Renal cortex interstitium (tissue), 11 donors: ENCODE results near the gene HPCAL4. TPM values are rescaled to one million over a fixed set of nuclear protein-coding genes. Genes with fewer than 3 reads are reported as not detected.

ENCODE experiments used
- DNase-seq, 11 donors: peaks; one replicate each; pipeline ENCODE4 v3.0.0-alpha.2; 2013; ENCODE audit warnings: low read depth in 9 of 11, low spot score in 4 of 11; ENCODE audit errors: extremely low read depth in 1 of 11
- polyA plus RNA-seq, 3 donors: library from polyadenylated mRNA; unstranded; fragments of 120-200 nt; gene quantifications; one replicate each; pipeline ENCODE4 v1.2.1, GENCODE V29; 2013; ENCODE audit not compliant: insufficient read length in 3 of 3

The HPCAL4 gene
- polyA plus RNA-seq, 3 donors: 0.30 to 0.77 (median 0.59) TPM

DNA sequence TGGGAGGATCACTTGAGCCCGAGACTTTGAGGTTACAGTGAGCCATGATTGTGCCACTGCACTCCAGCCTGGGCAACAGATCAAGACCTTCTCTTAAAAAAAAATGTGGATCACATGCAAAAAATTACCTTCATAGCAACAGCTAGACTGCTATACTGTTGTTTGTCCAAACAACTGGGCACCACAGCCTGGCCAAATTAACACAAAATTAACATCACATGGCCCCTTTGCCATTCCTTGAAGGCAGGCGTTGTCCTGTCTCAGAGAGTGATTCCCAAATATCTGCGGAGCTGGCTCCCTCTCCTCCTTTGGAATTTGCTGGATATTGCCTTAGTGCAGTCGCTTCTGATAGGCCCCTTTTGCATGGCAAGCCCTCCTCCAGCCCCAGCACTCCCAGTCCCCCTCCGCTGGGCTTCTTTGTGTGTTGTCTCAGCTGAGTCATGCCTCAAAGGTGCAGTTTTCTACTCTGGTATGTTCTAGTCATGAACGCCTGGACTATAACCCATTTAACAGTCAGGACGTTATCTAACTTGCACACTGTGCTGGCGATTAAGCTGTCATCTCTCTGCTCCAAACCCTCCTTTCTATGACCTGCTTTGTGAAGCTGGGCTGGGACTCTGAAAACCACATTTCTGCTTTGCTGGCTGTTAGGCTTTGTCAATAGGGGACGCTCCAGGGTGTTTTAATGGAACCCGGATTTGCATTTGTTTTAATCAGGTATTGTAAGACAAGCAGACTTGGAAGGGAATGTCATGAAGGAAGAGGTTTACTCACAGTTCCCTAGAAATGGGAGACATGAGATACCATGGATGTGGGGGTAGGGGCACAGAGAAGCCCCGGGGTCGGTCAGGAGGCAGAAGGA is 20.1 kb upstream of the HPCAL4 start:
- no peak for DNase-seq

DNA sequence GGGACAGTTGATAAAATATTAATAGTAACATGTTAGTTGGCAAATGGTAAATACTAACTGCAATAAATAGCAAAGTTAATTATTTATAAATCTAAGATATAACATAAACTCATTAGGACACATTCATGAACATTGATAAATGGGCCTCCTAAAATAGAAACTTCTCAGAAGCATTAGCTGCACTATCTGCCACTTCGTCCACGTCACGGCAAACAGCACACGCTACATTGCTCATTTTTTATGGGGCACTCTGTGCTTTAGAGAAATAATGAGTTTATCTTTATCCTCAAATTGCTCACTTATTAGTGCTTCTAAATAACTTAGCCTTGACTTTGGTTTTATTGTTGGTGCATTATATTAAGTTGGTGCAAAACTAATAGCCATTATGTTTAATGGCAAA is 16.3 kb upstream of the HPCAL4 start:
- DNase-seq: no peak

DNA sequence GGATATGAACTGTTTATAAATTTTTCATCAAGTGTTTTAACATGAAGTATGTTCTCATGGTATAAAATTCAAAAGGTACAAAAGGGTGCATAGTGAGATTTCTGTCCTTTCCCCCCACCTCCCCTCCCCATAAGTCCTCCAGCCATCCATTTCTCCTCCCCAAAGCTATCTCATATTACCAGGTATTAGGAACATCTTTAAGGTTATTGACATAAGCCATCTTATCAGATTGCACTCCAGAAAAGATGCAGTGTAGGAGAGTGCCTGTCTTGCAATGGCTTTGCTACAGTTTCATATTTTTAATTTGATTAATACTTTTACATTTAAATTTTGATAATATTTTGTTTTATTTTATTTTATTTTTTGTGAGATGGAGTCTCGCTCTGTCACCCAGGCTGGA is 13.5 kb upstream of the HPCAL4 start:
- no peak for DNase-seq

DNA sequence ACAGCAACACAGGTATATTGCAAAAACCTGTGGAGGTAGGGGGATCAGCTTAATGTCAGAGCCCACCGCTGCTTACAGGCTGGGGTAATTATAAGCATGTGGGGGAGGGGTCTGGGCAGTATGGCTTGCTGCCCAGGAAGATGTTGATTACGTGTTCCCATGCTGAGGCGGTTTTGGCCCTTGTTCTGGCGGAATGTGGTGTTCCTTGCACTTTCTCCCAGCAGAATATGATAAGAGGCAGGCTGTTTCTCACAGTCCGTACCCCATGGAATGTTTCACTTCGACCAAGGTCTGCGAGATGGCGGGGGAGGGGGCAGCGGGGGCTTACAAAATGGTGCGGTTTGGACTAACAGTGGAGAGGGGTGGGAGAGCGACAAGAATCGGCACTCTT is 9.8 kb upstream of the HPCAL4 start:
- DNase-seq: peak in 1 of 11 donors; percentile 23

DNA sequence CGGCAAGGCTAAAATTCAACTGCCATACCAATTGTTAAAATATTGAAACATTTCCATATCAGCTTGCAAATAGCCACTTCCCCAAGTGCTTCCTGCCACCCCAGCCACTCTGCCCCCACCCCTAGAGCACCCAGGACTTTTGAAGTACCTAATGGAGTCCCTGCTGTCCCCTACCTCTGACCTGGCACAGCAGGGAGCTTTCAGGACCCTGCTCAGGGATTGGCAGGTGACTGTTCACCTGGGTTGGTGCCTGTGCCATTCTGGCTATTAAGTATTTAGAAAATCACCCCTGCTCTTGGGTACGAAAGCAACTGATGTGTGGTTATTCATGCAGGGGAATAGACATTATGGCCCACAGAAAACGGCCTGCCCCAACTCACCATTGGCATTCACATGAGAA is 9.1 kb upstream of the HPCAL4 start:
- no peak for DNase-seq

DNA sequence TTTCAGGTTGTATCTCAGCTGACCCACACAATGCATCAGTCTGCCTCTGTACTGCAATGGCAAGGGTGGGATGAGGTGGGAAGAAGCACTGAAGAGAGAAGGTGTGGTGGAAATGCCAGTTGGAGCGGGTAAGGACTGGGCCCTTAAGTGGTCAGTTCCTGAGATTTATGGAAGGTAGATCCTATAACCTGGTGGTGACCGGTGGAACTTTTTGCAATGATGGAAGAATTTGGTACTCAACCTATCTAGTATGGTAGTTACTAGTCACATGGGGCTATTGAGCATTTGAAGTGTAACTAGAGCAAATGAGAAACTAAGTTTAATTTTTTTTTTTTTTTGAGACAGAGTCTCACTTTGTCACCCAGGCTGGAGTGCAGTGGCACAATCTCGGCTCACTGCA is 8.2 kb upstream of the HPCAL4 start:
- no peak for DNase-seq

DNA sequence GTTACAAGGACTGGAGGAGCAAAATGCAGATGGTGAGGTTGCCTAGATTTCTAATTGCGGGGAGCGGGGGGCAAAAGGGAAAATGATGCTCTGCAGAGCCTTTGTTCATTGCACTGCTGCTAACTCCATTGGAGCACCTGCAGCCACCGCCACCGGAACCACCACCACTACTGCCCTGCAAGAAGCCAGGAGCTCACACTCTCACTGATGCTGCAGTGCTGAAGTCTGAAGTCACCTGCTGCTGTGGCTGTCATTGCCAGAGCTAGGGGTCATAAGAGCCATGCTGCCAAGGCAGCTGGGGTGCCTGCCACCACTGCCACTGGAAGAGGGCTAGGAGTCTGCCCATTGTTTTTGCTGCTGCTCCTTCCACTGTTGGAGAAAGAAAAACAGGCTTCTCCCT is 7.3 kb upstream of the HPCAL4 start:
- DNase-seq: no peak

DNA sequence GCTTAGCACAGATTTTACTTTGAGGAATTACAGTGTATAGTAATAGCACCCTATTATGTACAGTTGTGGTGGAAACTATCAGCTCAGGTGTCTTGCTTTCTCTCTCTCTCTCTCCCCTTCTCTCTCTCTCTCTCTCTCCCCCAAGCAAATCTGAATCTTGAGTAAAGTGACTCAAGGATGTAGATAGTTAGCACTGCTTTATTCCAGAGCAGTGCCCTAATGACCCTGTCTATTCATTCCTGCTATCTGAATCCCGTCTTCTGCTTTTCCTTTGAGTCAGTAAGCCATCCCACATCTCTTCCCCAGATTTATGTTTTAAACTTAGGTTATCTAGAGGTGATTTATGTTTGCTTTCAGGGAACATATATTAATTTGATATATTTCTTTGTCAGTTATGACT is 5.2 kb upstream of the HPCAL4 start:
- DNase-seq: no peak

DNA sequence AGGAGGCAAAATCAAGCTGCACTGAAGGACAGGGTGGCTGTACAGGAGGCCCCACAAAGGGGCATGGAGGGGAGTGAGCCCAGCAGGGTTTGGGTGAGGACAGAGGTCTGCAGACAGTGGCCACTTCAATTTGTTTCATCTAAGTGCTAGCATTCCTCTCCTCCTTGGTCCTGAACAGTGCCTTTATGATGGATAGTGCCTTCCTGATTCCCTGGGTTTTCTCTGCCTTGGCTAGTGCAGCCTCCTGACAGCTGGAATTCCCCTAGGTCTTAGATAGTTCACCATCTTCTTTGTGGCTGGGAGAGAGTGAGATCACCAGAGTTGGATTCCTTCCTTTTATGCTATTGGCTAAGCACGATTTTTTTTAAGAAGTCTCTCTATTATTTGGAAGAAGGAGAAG is 3.8 kb upstream of the HPCAL4 start:
- no peak for DNase-seq

DNA sequence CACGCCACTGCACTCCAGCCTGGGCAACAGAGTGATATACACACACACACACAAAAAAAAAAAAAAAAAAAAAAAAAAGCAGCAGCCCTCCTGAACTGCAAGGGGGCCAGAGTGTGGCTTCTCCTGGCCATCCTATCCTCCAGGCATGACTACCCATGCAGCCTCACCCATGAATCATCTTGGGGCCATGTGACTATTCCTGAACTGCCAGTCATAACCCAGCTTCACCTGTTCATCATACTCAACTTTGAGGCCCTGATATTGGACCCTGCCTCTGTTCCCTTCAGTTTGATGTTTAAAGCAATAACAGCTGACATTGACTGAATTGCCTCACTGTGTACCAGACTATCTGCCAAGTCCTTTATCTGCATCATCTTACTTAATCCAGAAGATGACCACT is 2.8 kb upstream of the HPCAL4 start:
- DNase-seq: no peak

DNA sequence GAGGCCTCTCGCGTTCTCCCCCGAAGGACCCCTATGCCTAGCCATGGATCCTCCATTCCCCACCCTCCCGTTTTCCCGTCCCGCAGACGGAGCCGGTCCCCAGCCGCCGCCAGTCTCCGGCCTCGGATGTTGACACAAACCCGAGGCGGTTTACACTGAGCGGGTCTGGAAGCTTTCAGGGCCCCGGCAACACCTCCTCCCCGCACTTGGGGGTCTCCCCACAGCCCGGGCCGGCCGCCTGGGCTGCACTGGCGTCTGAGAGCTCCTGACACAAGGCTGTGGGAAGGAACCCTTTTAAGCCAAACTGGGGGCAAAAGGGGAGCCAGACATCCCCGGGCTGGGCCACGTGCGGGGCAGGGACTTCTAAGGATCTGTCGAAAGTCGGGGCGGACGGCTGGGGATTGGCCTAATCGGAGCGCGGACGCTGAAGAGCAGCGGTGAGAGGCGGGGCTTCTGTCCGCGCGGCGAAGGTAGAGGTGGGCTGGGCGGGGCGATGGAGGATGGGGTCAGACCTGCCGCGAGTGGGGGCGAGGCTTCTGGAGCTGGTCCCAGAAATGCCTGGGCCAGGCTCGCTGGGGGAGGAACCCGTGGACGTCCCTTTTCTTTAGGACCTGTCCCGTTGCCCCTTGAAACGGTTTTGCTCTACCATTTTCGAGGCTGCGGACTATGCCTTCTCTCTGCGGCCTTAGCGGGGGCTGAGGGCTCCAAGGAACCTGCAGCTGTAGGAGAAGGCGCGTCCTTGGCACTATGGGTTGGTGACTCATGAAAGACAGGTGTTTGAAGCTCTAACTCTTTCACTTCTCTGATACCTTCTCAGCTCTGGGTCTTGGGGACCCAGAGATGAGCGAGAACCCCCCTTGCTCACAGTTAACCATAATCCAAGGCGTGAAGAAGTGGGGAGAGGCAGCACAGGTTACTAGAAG is 1.2 kb upstream of the HPCAL4 start:
- no peak for DNase-seq

DNA sequence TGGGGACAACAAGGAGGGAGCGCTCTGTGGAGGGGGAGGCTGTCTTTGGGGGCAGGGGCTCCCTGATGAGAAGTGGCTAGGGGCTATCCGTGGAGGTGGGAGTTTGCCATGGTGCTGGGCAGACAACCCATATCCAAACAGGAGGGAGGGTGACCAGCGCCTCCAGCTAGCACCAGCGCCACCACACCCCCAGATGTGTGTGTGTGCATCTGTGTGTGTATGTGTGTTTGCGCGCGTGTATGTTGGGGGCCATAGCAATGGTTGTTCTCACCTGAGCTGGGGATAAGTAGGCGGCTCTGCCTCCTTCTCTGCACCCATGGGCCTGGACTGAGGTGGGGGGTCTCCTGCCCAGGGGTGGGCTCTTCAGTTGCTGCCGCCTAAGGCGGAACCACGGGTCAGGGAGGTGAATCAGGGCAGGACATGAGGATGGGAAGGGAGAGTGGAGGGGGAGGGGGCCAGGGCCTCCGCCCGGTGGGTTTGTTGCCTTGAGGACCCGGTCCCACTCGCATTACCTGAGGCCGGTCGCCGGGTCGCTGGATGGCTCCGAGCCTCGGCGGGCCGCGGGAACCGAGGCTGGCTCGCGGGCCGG is 345 bp downstream of the HPCAL4 start:
- no peak for DNase-seq

DNA sequence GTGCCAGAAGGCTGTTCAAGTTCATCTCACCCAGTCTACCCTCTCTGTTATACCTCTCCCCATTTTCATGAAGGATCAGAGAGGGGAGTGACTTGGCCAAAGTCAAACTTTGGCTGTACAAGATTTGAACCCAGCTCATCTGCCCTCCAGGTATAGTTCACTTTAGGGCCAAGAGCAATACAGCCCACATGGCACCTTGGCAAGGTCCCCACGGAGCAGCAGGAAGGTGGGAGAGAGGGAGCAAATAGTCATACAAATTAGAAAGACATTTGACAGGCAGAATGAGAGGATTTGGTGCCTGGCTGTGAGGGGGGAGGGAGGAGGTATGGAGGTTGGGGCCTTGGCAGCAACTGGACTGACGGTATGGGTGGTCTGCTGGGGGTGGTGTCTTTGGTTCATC is 1.0 kb downstream of the HPCAL4 start:
- no peak for DNase-seq

DNA sequence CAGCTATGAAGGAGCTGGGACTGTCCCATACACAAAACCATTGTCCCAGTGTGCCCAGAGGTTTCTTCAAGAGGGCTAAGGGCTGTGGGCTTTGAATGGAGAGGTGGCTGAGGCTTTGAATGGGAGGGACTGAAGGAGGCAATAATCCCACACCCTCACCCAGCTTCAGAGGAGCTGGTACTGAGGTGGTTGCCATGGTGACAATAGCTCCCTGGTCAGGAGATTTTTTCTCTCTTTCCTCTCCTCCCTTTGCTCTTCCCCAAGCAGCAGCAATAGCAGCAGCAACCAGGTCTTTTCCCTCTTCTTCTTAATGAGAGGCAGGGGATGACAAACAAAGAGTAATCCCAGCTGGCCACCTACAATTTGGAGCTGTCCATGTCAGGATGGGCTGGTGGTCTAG is 1.6 kb downstream of the HPCAL4 start:
- DNase-seq: no peak

DNA sequence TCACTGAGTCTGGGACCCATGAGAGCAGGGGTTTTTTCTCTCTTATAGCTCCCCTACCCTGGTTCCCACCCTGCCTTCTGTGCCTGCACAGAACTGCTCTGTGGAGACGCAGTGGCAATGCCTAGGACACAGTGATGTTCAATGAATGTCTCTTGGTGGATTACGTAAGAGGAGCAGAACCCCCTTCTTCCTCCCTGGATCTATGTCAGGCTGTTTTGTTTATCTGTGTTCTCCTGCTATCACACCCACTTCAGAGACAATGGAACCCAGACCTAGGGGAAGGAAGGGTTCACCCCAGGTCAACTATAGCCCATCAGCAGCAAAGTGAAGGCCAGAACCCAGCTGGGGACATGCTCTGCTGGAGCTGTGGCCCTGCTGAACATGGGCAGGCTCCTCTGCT is 2.0 kb downstream of the HPCAL4 start:
- DNase-seq: no peak

DNA sequence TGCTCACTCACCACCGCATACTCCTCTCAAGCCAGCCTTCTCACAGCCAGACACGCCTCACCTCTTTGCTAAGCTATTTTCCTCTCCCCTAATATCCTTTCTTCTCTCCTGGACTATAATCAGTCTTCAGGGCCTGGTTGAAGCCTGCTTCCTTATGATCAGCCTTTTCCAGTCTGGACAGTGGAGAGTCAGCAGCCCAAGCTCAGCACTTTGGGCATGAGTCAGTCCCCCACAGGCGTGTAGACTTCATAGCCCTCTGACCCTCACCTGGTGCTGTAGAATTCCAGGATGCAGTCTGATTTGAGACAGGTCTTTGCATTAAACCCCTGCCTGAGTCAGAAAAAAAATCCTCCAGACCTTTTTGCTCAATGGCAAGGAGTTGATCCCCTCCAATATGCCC is 2.5 kb downstream of the HPCAL4 start:
- no peak for DNase-seq

DNA sequence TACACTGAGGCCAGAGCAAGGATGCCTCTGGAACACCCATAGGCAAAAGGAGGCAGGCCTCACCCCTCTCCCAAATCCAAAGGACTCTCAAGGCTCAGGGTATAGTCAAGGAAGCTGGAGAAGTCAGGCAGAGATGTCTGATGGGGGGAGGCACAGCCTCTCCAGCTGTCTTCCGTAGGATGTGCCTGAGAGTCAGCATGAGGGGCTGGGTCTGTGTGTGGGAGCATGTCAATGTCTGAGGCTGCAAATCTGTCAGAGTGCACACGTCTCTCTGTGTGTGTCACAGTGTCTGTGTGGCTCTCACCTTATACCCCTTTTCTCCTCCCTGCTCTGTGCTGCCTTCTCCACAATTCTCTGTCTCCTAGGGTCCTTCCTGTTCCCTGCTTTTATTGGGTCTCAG is 4.0 kb downstream of the HPCAL4 start:
- DNase-seq: no peak

DNA sequence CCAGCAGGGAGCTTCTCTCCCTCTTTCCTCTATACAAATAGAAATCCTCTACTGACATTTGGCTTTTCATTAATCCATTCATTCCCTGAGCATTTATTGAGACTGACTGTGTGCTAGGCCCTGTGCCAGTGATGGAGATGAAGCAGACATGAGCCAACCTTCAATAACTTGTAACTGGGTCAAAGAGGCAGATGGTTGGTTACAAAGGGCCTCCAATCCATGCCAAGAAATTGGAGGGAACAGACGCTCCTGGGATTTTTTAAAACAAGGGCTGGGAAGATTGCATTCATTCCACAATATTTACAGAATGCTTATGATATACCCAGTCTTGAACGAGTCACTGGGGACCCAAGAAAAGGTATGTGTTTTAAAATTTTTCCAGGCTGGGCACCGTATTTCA is 6.2 kb downstream of the HPCAL4 start:
- no peak for DNase-seq

DNA sequence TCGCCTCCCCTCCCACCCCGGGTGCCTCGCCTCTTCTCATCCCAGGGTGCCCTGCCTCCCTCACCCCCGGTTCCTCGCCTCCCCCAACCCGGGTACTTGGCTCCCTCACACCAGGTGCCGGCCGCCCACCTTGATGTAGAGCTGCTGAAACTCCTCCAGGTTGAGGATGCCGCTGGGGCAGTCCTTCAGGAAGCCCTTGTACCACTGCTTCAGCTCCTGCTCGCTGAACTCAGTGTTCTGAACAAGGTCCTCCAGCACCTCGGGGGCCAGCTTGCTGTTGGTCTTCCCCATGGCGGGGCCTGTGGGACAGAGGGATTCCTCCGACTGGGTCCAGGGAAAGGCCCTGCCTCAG is 6.9 kb downstream of the HPCAL4 start:
- no peak for DNase-seq
